Keratinocyte (primary cell): ENCODE measurements around the gene ZBP1. TPM values are rescaled to one million over a fixed set of nuclear protein-coding genes. Genes with fewer than 3 reads are reported as not detected.

Experiments used
- DNase-seq: peaks from one replicate; pipeline ENCODE4 v3.0.0-alpha.2; 2011; ENCODE audit warnings: low read depth, missing footprints, low spot score
- FAIRE-seq: peaks from 2 replicates; lab custom pipeline; 2011; peaks lifted over from hg19 to GRCh38; lab: Jason Lieb, UNC
- H2AFZ ChIP-seq: 2 replicates; pipeline ENCODE4 v1.6.0; 2012; ENCODE audit warnings: low read length, control low read depth, inconsistent platforms; ENCODE audit not compliant: control insufficient read depth
- H3K27ac ChIP-seq: 2 replicates; pipeline ENCODE4 v1.5.1; 2011; ENCODE audit warnings: low read length; ENCODE audit not compliant: control insufficient read depth, insufficient read depth
- H3K27me3 ChIP-seq: 3 replicates; pipeline ENCODE4 v1.6.0; 2011; ENCODE audit warnings: low read length; ENCODE audit not compliant: control insufficient read depth, insufficient read depth; ENCODE audit errors: extremely low read depth
- H3K36me3 ChIP-seq, 2 experiments: 2 replicates in 1 of 2; 3 replicates in 1 of 2; pipeline ENCODE4 v1.5.1; 2011; ENCODE audit warnings: low read length in 2 of 2, mild to moderate bottlenecking in 1 of 2; ENCODE audit not compliant: control insufficient read depth in 2 of 2, insufficient read depth in 2 of 2; ENCODE audit errors: extremely low read depth in 1 of 2
- H3K4me1 ChIP-seq: 3 replicates; pipeline ENCODE4 v1.5.1; 2011; ENCODE audit warnings: low read length; ENCODE audit not compliant: control insufficient read depth, insufficient read depth; ENCODE audit errors: extremely low read depth
- H3K4me2 ChIP-seq: 3 replicates; pipeline ENCODE4 v1.6.0; 2011; ENCODE audit warnings: low read depth, low read length; ENCODE audit not compliant: control insufficient read depth, insufficient read depth; ENCODE audit errors: extremely low read depth
- H3K4me3 ChIP-seq, 3 experiments: fragments of 200-600 bp in 1 of 3; sonication (generic) in 1 of 3; 2 replicates in 2 of 3; 3 replicates in 1 of 3; pipeline ENCODE4 v1.5.1; 2011 to 2016; ENCODE audit warnings: low read length in 3 of 3, mild to moderate bottlenecking in 3 of 3, control low read depth in 2 of 3, inconsistent platforms in 1 of 3, low read depth in 1 of 3, mixed read lengths in 1 of 3, mixed run types in 1 of 3, moderate library complexity in 1 of 3; ENCODE audit not compliant: control insufficient read depth in 2 of 3, insufficient read depth in 2 of 3; ENCODE audit errors: extremely low read depth in 1 of 3
- H3K79me2 ChIP-seq: 2 replicates; pipeline ENCODE4 v1.6.0; 2012; ENCODE audit warnings: low read length; ENCODE audit not compliant: control insufficient read depth, insufficient read depth
- H3K9ac ChIP-seq: 3 replicates; pipeline ENCODE4 v1.6.0; 2011; ENCODE audit warnings: low read length; ENCODE audit not compliant: control insufficient read depth, insufficient read depth; ENCODE audit errors: extremely low read depth
- H3K9me1 ChIP-seq: 3 replicates; pipeline ENCODE4 v1.6.0; 2011; ENCODE audit warnings: low read length; ENCODE audit not compliant: control insufficient read depth, insufficient read depth; ENCODE audit errors: extremely low read depth
- H3K9me3 ChIP-seq: 2 replicates; pipeline ENCODE4 v1.5.1; 2012; ENCODE audit warnings: low read depth, low read length; ENCODE audit not compliant: control insufficient read depth
- H4K20me1 ChIP-seq: 3 replicates; pipeline ENCODE4 v1.6.0; 2011; ENCODE audit warnings: low read length; ENCODE audit not compliant: control insufficient read depth, insufficient read depth; ENCODE audit errors: extremely low read depth
- EZH2 ChIP-seq: IDR thresholded peaks from one replicate; pipeline ENCODE4 v1.6.1; 2012; ENCODE audit warnings: inconsistent platforms, mild to moderate bottlenecking, low read length, moderate library complexity
- dilution Hi-C: fragments of 300-500 bp; cut with MboI; formaldehyde crosslinking; loops from one replicate; pipeline ENCODE4 v1.7.0; 2020; ENCODE audit warnings: low sequenced_read_pairs; ENCODE audit not compliant: extremely low pct_ligation_motif_present
- polyA plus RNA-seq, 5 experiments: library from polyadenylated mRNA; depleted of rRNA in 3 of 5; stranded (reverse) in 3 of 5; stranded (forward) in 1 of 5; unstranded in 1 of 5; fragments of >200 nt; gene quantifications; 1 replicate in 1 of 5; 2 replicates in 3 of 5; 3 replicates in 1 of 5; pipeline versions ENCODE4 v1.2.1 to v1.2.3, GENCODE V29; 2011 to 2012; ENCODE audit warnings: missing spikeins in 2 of 5, low read depth in 1 of 5, low replicate concordance in 1 of 5
- TF ChIP-seq, protein P1 (sequence below), 3 experiments: IDR thresholded peaks in 1 of 3; conservative IDR thresholded peaks in 1 of 3; optimal IDR thresholded peaks in 1 of 3; 2 replicates in 2 of 3; 3 replicates in 1 of 3; pipeline versions ENCODE3 to v1.5.1; 2011; ENCODE audit warnings: low read length in 3 of 3, mild to moderate bottlenecking in 3 of 3, moderate library complexity in 2 of 3, control low read depth in 1 of 3, inconsistent platforms in 1 of 3; ENCODE audit not compliant: insufficient read depth in 2 of 3; ENCODE audit errors: extremely low read depth in 1 of 3

ZBP1 gene
- polyA plus RNA-seq, 1 donor (not counting 4 experiments of a cell fraction or from before 2014, with no cell fraction given) = 0.08 TPM

- no peak for FAIRE-seq
These were observed 58.6 kb downstream of the ZBP1 start for GRCh38 chr20:57561356-57562279.

GRCh38 chr20:57560554-57561355 is 59.5 kb downstream of the ZBP1 start, which contains the start of gene PCK1:
TSS of gene PCK1 (plus strand) at chr20:57561110. CDS start at chr20:57561412, 302 bp downstream.
- H3K79me2 ChIP-seq = no peaks in the 10 kb centered on the region
- H3K36me3 ChIP-seq = no peaks in the 10 kb centered on the region
- no peaks in the 10 kb centered on the region for H3K9me3 ChIP-seq
- H3K4me3 ChIP-seq = no peak within 1 kb of the TSS
- H3K4me2 ChIP-seq = no peak within 1 kb of the TSS
- H3K9me1 ChIP-seq = no peaks in the 10 kb centered on the region
- no peaks in the 10 kb centered on the region for H4K20me1 ChIP-seq
- H3K9ac ChIP-seq = no peak within 1 kb of the TSS
- DNase-seq = no peak
- dilution Hi-C loops = no loop called here
- peaks cover 59% of the 10 kb centered on the region for H3K27me3 ChIP-seq
- no peak within 1 kb of the TSS for H3K27ac ChIP-seq
- no peak for FAIRE-seq
- TF ChIP-seq, protein P1, sequence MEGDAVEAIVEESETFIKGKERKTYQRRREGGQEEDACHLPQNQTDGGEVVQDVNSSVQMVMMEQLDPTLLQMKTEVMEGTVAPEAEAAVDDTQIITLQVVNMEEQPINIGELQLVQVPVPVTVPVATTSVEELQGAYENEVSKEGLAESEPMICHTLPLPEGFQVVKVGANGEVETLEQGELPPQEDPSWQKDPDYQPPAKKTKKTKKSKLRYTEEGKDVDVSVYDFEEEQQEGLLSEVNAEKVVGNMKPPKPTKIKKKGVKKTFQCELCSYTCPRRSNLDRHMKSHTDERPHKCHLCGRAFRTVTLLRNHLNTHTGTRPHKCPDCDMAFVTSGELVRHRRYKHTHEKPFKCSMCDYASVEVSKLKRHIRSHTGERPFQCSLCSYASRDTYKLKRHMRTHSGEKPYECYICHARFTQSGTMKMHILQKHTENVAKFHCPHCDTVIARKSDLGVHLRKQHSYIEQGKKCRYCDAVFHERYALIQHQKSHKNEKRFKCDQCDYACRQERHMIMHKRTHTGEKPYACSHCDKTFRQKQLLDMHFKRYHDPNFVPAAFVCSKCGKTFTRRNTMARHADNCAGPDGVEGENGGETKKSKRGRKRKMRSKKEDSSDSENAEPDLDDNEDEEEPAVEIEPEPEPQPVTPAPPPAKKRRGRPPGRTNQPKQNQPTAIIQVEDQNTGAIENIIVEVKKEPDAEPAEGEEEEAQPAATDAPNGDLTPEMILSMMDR (optimal IDR thresholded peaks at IDR 0.05 in 1 of 3, IDR thresholded peaks at IDR 0.05 in 1 of 3, conservative IDR thresholded peaks at IDR 0.05 in 1 of 3; ENCODE audit: extremely low read depth in 1 of 3, insufficient read depth in 2 of 3, low read length in 3 of 3) = no peak
- TF ChIP-seq EZH2 = no peak
- H2AFZ ChIP-seq = no peak within 1 kb of the TSS
- no peaks in the 10 kb centered on the region for H3K4me1 ChIP-seq

More at GRCh38 chr20:57561356-57562279, 58.6 kb downstream of the ZBP1 start:
- H3K9ac ChIP-seq = no peak overlapping the region
- no peaks in the 10 kb centered on the region for H3K4me1 ChIP-seq
- no peak for DNase-seq
- H3K27me3 ChIP-seq = peaks cover 54% of the 10 kb centered on the region
- no peaks in the 10 kb centered on the region for H4K20me1 ChIP-seq
- no peak overlapping the region for H3K4me2 ChIP-seq
- no peaks in the 10 kb centered on the region for H3K9me3 ChIP-seq
- TF ChIP-seq, protein P1 (optimal IDR thresholded peaks at IDR 0.05 in 1 of 3, IDR thresholded peaks at IDR 0.05 in 1 of 3, conservative IDR thresholded peaks at IDR 0.05 in 1 of 3; ENCODE audit: extremely low read depth in 1 of 3, insufficient read depth in 2 of 3, low read length in 3 of 3) = no peak
- no peak for TF ChIP-seq EZH2
- H2AFZ ChIP-seq = no peak overlapping the region
- H3K27ac ChIP-seq = no peak overlapping the region
- no peaks in the 10 kb centered on the region for H3K36me3 ChIP-seq
- dilution Hi-C loops = no loop called here
- no peaks in the 10 kb centered on the region for H3K9me1 ChIP-seq
- H3K4me3 ChIP-seq = no peak overlapping the region
- no peaks in the 10 kb centered on the region for H3K79me2 ChIP-seq
